Measurements from ENCODE around the gene FAM177B. TPM values are rescaled to one million over a fixed set of nuclear protein-coding genes. Genes with fewer than 3 reads are reported as not detected.

Gene FAM177B
- total and polyA plus RNA-seq, 4 donors: 0.09 to 0.17 TPM; not detected in 2

DNA sequence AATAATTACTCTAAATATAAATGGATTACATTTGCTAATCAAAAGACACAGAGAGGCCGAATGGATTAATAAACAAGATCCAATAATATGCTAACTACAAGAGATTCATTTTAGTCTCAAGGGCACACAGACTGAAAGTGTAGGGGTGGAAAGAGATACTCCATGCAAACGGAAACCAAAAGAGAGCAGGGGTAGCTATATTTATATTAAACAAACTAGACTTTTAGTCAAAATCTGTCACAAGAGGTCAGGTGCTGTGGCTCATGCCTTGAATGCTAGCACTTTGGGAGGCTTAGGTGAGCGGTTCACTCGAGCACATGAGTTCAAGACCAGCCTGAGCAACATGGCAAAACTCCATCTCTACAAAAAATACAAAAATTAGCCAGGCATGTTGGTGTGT is 44.2 kb downstream of the FAM177B start:
- no peak overlapping the region for H3K27ac ChIP-seq (ENCODE audit: low read depth in 1 of 2, low read length in 2 of 2)
- H3K9ac ChIP-seq (ENCODE audit: low read depth in 1 of 2, low read length in 2 of 2): no peak overlapping the region
- H3K27me3 ChIP-seq (ENCODE audit: control insufficient read depth in 4 of 4, insufficient read depth in 4 of 4, low read length in 3 of 4): no peaks in the 10 kb centered on the region
- TF ChIP-seq YY1 (IDR thresholded peaks at IDR 0.05): no peak
- TF ChIP-seq, protein P1, sequence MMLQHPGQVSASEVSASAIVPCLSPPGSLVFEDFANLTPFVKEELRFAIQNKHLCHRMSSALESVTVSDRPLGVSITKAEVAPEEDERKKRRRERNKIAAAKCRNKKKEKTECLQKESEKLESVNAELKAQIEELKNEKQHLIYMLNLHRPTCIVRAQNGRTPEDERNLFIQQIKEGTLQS (IDR thresholded peaks at IDR 0.05): no peak
- TF ChIP-seq, protein P2, sequence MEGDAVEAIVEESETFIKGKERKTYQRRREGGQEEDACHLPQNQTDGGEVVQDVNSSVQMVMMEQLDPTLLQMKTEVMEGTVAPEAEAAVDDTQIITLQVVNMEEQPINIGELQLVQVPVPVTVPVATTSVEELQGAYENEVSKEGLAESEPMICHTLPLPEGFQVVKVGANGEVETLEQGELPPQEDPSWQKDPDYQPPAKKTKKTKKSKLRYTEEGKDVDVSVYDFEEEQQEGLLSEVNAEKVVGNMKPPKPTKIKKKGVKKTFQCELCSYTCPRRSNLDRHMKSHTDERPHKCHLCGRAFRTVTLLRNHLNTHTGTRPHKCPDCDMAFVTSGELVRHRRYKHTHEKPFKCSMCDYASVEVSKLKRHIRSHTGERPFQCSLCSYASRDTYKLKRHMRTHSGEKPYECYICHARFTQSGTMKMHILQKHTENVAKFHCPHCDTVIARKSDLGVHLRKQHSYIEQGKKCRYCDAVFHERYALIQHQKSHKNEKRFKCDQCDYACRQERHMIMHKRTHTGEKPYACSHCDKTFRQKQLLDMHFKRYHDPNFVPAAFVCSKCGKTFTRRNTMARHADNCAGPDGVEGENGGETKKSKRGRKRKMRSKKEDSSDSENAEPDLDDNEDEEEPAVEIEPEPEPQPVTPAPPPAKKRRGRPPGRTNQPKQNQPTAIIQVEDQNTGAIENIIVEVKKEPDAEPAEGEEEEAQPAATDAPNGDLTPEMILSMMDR (IDR thresholded peaks at IDR 0.05; ENCODE audit: low read depth, low read length, missing input control): no peak
- no peak for TF ChIP-seq RXRA (IDR thresholded peaks at IDR 0.05)
- no peak for TF ChIP-seq TAF1 (conservative IDR thresholded peaks at IDR 0.05)
- TF ChIP-seq, protein P3, sequence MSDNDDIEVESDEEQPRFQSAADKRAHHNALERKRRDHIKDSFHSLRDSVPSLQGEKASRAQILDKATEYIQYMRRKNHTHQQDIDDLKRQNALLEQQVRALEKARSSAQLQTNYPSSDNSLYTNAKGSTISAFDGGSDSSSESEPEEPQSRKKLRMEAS (IDR thresholded peaks at IDR 0.05): no peak
- TF ChIP-seq, protein P4, sequence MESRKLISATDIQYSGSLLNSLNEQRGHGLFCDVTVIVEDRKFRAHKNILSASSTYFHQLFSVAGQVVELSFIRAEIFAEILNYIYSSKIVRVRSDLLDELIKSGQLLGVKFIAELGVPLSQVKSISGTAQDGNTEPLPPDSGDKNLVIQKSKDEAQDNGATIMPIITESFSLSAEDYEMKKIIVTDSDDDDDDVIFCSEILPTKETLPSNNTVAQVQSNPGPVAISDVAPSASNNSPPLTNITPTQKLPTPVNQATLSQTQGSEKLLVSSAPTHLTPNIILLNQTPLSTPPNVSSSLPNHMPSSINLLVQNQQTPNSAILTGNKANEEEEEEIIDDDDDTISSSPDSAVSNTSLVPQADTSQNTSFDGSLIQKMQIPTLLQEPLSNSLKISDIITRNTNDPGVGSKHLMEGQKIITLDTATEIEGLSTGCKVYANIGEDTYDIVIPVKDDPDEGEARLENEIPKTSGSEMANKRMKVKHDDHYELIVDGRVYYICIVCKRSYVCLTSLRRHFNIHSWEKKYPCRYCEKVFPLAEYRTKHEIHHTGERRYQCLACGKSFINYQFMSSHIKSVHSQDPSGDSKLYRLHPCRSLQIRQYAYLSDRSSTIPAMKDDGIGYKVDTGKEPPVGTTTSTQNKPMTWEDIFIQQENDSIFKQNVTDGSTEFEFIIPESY (IDR thresholded peaks at IDR 0.05): no peak
- no peak for TF ChIP-seq HNF4G (IDR thresholded peaks at IDR 0.05)
- TF ChIP-seq HNF4A (conservative IDR thresholded peaks at IDR 0.05): no peak
- TF ChIP-seq, protein P5, sequence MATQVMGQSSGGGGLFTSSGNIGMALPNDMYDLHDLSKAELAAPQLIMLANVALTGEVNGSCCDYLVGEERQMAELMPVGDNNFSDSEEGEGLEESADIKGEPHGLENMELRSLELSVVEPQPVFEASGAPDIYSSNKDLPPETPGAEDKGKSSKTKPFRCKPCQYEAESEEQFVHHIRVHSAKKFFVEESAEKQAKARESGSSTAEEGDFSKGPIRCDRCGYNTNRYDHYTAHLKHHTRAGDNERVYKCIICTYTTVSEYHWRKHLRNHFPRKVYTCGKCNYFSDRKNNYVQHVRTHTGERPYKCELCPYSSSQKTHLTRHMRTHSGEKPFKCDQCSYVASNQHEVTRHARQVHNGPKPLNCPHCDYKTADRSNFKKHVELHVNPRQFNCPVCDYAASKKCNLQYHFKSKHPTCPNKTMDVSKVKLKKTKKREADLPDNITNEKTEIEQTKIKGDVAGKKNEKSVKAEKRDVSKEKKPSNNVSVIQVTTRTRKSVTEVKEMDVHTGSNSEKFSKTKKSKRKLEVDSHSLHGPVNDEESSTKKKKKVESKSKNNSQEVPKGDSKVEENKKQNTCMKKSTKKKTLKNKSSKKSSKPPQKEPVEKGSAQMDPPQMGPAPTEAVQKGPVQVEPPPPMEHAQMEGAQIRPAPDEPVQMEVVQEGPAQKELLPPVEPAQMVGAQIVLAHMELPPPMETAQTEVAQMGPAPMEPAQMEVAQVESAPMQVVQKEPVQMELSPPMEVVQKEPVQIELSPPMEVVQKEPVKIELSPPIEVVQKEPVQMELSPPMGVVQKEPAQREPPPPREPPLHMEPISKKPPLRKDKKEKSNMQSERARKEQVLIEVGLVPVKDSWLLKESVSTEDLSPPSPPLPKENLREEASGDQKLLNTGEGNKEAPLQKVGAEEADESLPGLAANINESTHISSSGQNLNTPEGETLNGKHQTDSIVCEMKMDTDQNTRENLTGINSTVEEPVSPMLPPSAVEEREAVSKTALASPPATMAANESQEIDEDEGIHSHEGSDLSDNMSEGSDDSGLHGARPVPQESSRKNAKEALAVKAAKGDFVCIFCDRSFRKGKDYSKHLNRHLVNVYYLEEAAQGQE (IDR thresholded peaks at IDR 0.05): no peak
- no peak for TF ChIP-seq SP1 (IDR thresholded peaks at IDR 0.05)
- TF ChIP-seq FOXA1 (IDR thresholded peaks at IDR 0.05): no peak
- TF ChIP-seq FOXA2 (IDR thresholded peaks at IDR 0.05): no peak
- no peak for TF ChIP-seq RAD21 (IDR thresholded peaks at IDR 0.05)
- H3K4me1 ChIP-seq (ENCODE audit: control insufficient read depth in 4 of 4, insufficient read depth in 4 of 4, low read length in 3 of 4): no peaks in the 10 kb centered on the region
- WGBS: 90% methylated on average over 4 of the region's 4 CpGs
- no peaks in the 10 kb centered on the region for H3K36me3 ChIP-seq (ENCODE audit: control insufficient read depth in 4 of 4, insufficient read depth in 3 of 4, low read depth in 1 of 4, low read length in 3 of 4)
- H3K9me3 ChIP-seq (ENCODE audit: control insufficient read depth in 4 of 4, low read length in 3 of 4): no peaks in the 10 kb centered on the region
- H3K4me3 ChIP-seq (ENCODE audit: low read depth in 1 of 3, low read length in 3 of 3): no peak overlapping the region
- no peak for DNase-seq (ENCODE audit: low spot score)

DNA sequence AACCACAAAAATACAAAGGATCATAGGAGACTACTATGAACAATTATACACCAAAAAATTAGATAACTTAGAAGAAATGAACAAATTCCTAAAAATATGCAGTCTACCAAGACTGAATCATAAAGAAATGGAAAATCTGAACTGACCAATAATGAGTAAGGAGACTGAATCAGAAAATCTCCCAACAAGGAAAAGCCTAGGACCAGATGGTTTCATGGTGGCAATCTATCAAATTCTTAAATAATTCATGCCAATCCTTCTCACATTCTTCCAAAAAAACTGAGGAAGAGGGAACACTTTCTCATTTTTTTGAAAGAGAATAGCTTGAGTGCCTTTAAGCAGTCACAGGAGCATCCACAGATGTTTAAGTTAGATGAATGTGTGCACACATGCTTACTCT is 46.0 kb downstream of the FAM177B start:
- Histone ChIP-seq H3K4me1 (ENCODE audit: control insufficient read depth in 4 of 4, insufficient read depth in 4 of 4, low read length in 3 of 4) (no peaks in the 10 kb centered on the region), H3K4me3 (ENCODE audit: low read depth in 1 of 3, low read length in 3 of 3) (no peak overlapping the region), H3K27me3 (ENCODE audit: control insufficient read depth in 4 of 4, insufficient read depth in 4 of 4, low read length in 3 of 4) (no peaks in the 10 kb centered on the region), H3K9ac (ENCODE audit: low read depth in 1 of 2, low read length in 2 of 2) (no peak overlapping the region), H3K36me3 (ENCODE audit: control insufficient read depth in 4 of 4, insufficient read depth in 3 of 4, low read depth in 1 of 4, low read length in 3 of 4) (no peaks in the 10 kb centered on the region), H3K27ac (ENCODE audit: low read depth in 1 of 2, low read length in 2 of 2) (no peak overlapping the region), H3K9me3 (ENCODE audit: control insufficient read depth in 4 of 4, low read length in 3 of 4) (no peaks in the 10 kb centered on the region)
- DNase-seq (ENCODE audit: low spot score): no peak
- TF ChIP-seq HNF4A (conservative IDR thresholded peaks at IDR 0.05): no peak
- TF ChIP-seq NR2F2 (IDR thresholded peaks at IDR 0.05): no peak
- no peak for TF ChIP-seq YY1 (IDR thresholded peaks at IDR 0.05)
- TF ChIP-seq, protein P5 (IDR thresholded peaks at IDR 0.05): no peak
- TF ChIP-seq, protein P3 (IDR thresholded peaks at IDR 0.05): no peak
- no peak for TF ChIP-seq FOXA1 (IDR thresholded peaks at IDR 0.05)
- no peak for TF ChIP-seq FOXA2 (IDR thresholded peaks at IDR 0.05)
- TF ChIP-seq, protein P1 (IDR thresholded peaks at IDR 0.05): no peak
- no peak for TF ChIP-seq RAD21 (IDR thresholded peaks at IDR 0.05)

Data from liver (tissue), 9 donors.